Measurements from ENCODE around the gene ZNRF4. TPM values are rescaled to one million over a fixed set of nuclear protein-coding genes. Genes with fewer than 3 reads are reported as not detected.

The ZNRF4 gene
- total and polyA plus RNA-seq, 2 donors from 2014 or later = not detected

DNA sequence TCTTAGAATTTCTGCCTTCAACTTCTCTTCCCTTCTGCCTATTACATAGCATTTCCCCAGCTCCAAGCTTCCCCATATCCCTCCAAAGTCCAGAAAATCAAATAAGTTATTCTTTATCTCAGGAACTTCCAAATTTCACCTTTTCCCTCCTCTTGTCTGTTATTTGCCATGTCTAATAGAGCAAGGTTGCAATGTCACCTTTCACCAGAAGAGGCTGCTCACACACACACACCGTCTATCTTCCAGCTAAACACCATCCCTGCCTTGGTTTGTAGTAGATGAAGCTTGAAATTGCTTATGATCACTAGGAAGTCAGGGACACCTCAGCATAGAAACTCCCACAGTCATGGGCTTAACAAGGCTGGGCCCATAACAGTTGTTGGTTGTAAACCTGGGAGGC is 48.4 kb downstream of the ZNRF4 start:
- FAIRE-seq (no peak), DNase-seq (no peak)
- Histone ChIP-seq H3K4me3 (ENCODE audit: low read length in 3 of 3) (no peak overlapping the region), H3K9me3 (ENCODE audit: control insufficient read depth in 2 of 3, insufficient read depth in 1 of 3, low read length in 3 of 3) (peaks cover 0 to 10% (median 0%) of the 10 kb centered on the region in 3 donors), H3K9ac (ENCODE audit: low read length in 3 of 3) (no peak overlapping the region), H3K4me1 (ENCODE audit: control insufficient read depth in 2 of 3, insufficient read depth in 2 of 3, low read depth in 1 of 3, low read length in 3 of 3) (no peaks in the 10 kb centered on the region), H3K36me3 (ENCODE audit: control insufficient read depth in 2 of 3, insufficient read depth in 3 of 3, low read length in 3 of 3) (no peaks in the 10 kb centered on the region), H3K27ac (ENCODE audit: low read depth in 2 of 2, low read length in 2 of 2) (no peak overlapping the region), H3K27me3 (ENCODE audit: control insufficient read depth, insufficient read depth, low read length) (no peaks in the 10 kb centered on the region)
- TF ChIP-seq, protein P1, sequence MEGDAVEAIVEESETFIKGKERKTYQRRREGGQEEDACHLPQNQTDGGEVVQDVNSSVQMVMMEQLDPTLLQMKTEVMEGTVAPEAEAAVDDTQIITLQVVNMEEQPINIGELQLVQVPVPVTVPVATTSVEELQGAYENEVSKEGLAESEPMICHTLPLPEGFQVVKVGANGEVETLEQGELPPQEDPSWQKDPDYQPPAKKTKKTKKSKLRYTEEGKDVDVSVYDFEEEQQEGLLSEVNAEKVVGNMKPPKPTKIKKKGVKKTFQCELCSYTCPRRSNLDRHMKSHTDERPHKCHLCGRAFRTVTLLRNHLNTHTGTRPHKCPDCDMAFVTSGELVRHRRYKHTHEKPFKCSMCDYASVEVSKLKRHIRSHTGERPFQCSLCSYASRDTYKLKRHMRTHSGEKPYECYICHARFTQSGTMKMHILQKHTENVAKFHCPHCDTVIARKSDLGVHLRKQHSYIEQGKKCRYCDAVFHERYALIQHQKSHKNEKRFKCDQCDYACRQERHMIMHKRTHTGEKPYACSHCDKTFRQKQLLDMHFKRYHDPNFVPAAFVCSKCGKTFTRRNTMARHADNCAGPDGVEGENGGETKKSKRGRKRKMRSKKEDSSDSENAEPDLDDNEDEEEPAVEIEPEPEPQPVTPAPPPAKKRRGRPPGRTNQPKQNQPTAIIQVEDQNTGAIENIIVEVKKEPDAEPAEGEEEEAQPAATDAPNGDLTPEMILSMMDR (IDR thresholded peaks at IDR 0.05; ENCODE audit: borderline replicate concordance, extremely low read depth, insufficient read depth) = no peak
- intact Hi-C loops (cut with DNase I) = no loop called here

DNA sequence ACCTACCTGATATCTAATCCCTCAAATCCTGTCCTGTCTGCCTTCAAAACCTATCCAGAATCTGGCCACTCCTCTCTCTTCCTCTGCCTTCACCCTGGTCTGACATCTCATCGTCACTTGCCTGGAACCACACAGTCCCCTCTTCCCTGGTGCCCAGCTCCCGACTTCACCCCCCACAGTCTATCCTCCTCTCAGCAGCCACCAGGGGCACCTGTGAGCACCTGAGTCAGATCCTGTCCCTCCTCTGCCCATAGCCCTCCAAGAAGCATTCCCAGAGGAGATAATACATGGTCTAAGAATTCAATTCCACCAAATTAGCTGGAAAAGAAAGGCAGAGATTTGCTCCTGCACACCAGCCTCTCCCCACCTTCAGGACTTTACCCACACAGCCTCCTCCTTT is 48.9 kb downstream of the ZNRF4 start:
- intact Hi-C loops (cut with DNase I) = no loop called here
- H3K9me3 ChIP-seq (ENCODE audit: control insufficient read depth in 2 of 3, insufficient read depth in 1 of 3, low read length in 3 of 3) = peaks cover 0 to 10% (median 0%) of the 10 kb centered on the region in 3 donors
- H3K36me3 ChIP-seq (ENCODE audit: control insufficient read depth in 2 of 3, insufficient read depth in 3 of 3, low read length in 3 of 3) = no peaks in the 10 kb centered on the region

More for the DNA sequence above, 48.9 kb downstream of the ZNRF4 start:
- Histone ChIP-seq H3K27ac (ENCODE audit: low read depth in 2 of 2, low read length in 2 of 2) (no peak overlapping the region), H3K4me3 (ENCODE audit: low read length in 3 of 3) (no peak overlapping the region), H3K4me1 (ENCODE audit: control insufficient read depth in 2 of 3, insufficient read depth in 2 of 3, low read depth in 1 of 3, low read length in 3 of 3) (no peaks in the 10 kb centered on the region), H3K27me3 (ENCODE audit: control insufficient read depth, insufficient read depth, low read length) (no peaks in the 10 kb centered on the region), H3K9ac (ENCODE audit: low read length in 3 of 3) (no peak overlapping the region)
- no peak for DNase-seq
- no peak for FAIRE-seq
- TF ChIP-seq, protein P1 (IDR thresholded peaks at IDR 0.05; ENCODE audit: borderline replicate concordance, extremely low read depth, insufficient read depth) = no peak

Other genes starting within 250 kb of the ZNRF4 start
- 103 TPM for gene PTPRS, start 114.6 kb upstream of the ZNRF4 start, total RNA-seq
- 7.2 TPM for gene PTPRS, start 114.6 kb upstream of the ZNRF4 start, polyA plus RNA-seq (ENCODE audit: insufficient read depth, low read depth, low replicate concordance)
- 0.94 TPM for gene TINCR, start 112.5 kb downstream of the ZNRF4 start, total RNA-seq
- 2.2 TPM for gene TINCR, start 112.5 kb downstream of the ZNRF4 start, polyA plus RNA-seq (ENCODE audit: insufficient read depth, low read depth, low replicate concordance)
- gene SAFB2, start 167.4 kb downstream of the ZNRF4 start, total RNA-seq = 113 TPM
- gene SAFB2, start 167.4 kb downstream of the ZNRF4 start, polyA plus RNA-seq (ENCODE audit: insufficient read depth, low read depth, low replicate concordance) = 67.1 TPM
- gene SAFB, start 167.7 kb downstream of the ZNRF4 start, total RNA-seq = 88.6 TPM
- gene SAFB, start 167.7 kb downstream of the ZNRF4 start, polyA plus RNA-seq (ENCODE audit: insufficient read depth, low read depth, low replicate concordance) = 35.0 TPM
- 74.6 TPM for gene MICOS13, start 225.1 kb downstream of the ZNRF4 start, total RNA-seq
- 244 TPM for gene MICOS13, start 225.1 kb downstream of the ZNRF4 start, polyA plus RNA-seq (ENCODE audit: insufficient read depth, low read depth, low replicate concordance)
- gene HSD11B1L, start 225.6 kb downstream of the ZNRF4 start, total RNA-seq = 7.8 TPM
- 29.9 TPM for gene HSD11B1L, start 225.6 kb downstream of the ZNRF4 start, polyA plus RNA-seq (ENCODE audit: insufficient read depth, low read depth, low replicate concordance)
- gene RPL36, start 234.9 kb downstream of the ZNRF4 start, total RNA-seq = 564 TPM
- gene RPL36, start 234.9 kb downstream of the ZNRF4 start, polyA plus RNA-seq (ENCODE audit: insufficient read depth, low read depth, low replicate concordance) = 1,593 TPM